ENCODE results near the gene KEAP1. TPM values are rescaled to one million over a fixed set of nuclear protein-coding genes. Genes with fewer than 3 reads are reported as not detected.
"Not testable (repeated sequence)": the region's sequence is repeated elsewhere in the genome, so short reads cannot be mapped to it uniquely, and the experiment has no call there.

The KEAP1 gene
- total RNA-seq, 1 experiment from 2014 or later, result 141 TPM

DNA sequence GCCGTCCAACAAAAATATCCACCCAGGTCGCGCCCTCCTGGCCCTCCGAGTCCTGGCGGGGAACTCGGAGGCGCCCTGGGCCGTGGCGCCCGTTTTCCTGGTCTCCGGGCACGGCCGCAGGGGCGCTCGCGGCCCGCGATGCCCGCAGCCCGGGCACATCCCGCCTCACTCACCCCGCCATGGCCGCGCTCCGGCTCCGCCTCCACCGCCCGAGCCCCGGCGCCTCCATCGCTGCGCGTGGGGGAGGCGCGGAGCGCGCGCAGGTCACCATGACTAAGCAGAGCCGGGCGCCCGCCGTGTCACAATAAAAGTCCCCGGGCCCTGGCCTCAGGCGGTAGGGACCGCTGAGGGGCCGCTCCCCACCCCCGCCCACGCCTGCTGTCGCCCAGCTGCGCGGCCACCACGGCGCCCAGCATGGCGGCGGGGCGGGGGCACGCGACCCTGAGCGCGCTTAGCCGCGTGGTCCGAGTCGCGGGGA, 593 bp downstream of the KEAP1 start:
- in situ Hi-C loops (cut with HindIII; ENCODE audit: low sequenced_read_pairs), result no loop called here
- DNase-seq (ENCODE audit: low spot score), result peak; percentile 87

DNA sequence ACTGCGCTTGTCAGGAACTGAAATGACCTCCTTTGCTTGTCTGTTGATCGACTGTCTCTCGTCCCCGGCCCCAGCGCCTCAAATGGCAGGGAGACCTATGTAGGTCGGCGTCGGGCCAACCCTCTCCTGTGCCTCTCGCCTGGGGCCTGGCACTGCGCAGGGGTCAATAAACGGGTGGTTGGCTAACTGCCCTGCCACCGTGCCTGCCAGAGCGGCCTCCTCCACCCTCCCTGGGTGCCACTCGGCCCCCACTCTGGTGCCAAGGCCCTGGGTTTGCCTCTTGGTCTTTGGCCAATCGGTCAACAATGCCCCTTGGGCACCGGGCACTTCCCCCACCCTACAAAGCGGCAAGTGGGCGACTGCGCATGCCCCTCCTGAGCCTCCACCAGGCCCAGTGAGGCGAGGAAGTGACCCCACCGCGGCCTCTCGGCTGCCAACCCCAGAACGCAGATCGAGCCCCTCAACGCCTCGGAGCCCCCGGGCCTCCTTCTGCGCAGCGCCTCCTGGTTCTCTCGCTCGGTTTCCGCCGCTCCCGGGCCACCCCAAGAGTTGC, 1.1 kb downstream of the KEAP1 start:
- DNase-seq (ENCODE audit: low spot score), result peak; percentile 76
- in situ Hi-C loops (cut with HindIII; ENCODE audit: low sequenced_read_pairs), result no loop called here

DNA sequence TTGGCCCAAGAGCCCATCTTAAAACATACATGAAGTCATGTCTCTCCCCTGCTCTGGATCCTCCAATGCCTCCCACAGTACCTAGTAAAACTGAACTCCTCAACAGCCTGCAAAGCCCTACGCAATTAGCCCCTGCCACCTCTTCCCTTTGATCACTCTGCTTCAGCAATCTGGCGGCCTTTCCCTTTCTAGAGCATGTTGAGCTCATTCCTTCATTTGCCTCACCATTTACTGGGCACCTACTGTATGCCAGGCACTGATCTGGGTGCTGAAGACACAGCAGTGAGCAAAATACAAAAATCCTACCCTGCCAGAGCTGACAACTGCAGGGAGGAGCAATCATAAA, 2.9 kb downstream of the KEAP1 start:
- in situ Hi-C loops (cut with HindIII; ENCODE audit: low sequenced_read_pairs), result no loop called here

DNA sequence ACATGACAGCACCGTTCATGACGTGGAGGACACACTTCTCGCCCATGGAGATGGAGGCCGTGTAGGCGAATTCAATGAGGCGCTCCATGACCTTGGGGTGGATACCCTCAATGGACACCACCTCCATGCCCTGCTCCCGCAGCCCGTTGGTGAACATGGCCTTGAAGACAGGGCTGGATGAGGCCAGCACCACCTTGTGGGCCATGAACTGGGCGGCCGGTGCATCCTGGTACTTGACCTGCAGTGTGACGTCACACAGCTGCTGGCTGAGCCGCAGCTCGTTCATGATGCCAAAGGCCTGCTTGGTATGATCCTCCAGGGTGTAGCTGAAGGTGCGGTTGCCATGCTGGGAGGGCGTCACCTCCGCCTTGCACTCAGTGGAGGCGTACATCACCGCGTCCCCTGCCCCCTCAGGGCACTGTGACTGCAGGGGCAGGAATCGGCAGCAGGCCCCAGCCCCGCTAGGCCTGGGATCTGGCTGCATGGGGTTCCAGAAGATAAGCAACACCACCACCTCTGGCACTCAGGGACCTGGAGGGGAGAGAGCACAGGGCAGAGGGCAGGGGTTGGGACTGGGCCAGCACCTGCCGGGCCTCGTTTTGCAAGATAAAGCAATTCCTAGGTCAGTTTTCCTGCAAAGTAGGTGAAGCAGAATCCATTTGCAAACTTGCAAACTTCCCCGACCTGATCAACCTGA, 3.5 kb downstream of the KEAP1 start:
- DNase-seq (ENCODE audit: low spot score), result no peak
- in situ Hi-C loops (cut with HindIII; ENCODE audit: low sequenced_read_pairs), result no loop called here

More for the DNA sequence above, 2.9 kb downstream of the KEAP1 start:
- DNase-seq (ENCODE audit: low spot score), result no peak

DNA sequence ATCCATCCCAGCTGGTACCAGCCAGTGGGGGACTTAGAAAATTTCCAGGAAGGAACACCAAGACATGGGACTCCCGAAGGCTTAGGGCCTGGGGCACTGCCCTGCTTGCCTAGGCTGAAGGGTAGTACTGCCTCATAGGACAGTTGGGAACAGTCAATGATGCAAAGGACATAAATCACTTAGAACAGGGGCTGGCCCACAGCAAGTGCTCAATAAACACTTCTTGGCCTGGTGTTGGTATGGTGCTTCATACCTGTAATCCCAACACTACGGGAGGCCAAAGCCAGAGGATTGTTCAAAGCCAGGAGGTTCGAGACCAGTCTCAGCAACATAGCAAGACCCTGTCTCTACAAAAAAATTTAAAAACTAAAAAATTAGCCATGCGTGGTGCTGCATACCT, 5.8 kb downstream of the KEAP1 start:
- in situ Hi-C loops (cut with HindIII; ENCODE audit: low sequenced_read_pairs), result no loop called here
- no peak for DNase-seq (ENCODE audit: low spot score)

DNA sequence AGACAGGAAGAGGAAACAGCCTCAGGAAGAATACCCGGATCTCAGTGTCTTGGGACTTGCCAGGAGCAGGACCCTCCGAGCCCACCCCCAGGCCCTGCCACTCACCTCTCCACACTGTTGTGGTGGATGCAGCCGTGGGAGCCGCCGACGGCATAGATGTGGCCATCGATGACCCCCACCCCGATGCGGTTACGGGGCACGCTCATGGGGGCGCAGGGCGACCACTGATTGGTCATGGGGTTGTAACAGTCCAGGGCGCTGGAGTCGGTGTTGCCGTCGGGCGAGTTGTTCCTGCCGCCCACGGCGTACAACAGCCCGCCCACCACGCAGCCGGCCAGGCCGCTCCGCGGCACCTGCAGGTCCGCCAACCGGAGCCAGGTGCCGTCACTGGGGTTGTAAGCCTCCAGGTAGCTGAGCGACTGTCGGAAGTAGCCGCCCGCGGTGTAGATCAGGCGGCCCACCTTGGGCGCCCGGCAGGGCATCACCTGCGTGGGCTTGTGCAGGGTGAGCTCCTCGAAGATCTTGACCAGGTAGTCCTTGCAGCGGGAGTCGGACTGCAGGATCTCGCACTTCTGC, 11.6 kb downstream of the KEAP1 start:
- no peak for DNase-seq (ENCODE audit: low spot score)
- in situ Hi-C loops (cut with HindIII; ENCODE audit: low sequenced_read_pairs), result no loop called here

DNA sequence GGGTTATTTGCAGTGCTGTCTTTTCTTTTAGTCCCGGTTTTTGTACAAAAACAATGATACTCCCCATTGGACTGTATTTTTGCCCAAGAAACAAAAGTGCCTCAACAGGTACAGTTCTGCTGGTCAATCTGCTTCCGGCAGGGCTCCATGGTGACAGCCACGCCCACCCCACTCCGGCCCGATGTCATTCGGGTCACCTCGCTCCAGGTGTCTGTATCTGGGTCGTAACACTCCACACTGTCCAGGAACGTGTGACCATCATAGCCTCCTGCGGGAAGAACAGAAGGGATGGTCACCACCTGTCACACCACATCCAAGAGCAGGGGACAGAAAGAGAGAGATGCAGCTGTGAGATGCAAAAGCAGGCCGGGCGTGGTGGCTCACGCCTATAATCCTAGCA, 16.6 kb downstream of the KEAP1 start:
- in situ Hi-C loops (cut with HindIII; ENCODE audit: low sequenced_read_pairs), result no loop called here

DNA sequence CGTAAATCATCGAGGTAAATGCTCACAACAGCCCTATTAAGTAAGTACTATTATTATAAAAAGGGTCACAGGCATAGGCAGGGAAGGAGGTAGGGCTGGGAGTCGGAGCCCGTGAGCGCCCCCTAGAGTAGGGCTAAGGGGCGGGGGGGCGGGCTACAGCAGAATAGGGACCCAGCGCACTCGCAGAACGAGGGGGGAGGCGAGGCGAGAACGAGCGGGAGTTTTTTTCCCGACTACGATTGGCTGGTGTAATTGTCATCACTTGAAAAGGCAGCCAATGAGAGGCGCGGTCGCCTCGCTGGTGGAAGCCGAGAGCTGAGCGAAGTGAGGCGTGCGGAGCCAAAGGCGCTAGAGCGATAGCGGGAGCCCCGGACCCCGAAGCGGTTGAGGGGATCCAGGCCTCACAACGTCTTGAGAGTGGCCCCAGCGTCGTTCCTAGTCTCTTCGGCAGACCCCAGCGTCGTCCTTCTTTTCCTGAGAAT, 24.2 kb downstream of the KEAP1 start:
- in situ Hi-C loops (cut with HindIII; ENCODE audit: low sequenced_read_pairs), result no loop called here
- DNase-seq (ENCODE audit: low spot score), result peak; percentile 97

More for the DNA sequence above, 16.6 kb downstream of the KEAP1 start:
- no peak for DNase-seq (ENCODE audit: low spot score)

DNA sequence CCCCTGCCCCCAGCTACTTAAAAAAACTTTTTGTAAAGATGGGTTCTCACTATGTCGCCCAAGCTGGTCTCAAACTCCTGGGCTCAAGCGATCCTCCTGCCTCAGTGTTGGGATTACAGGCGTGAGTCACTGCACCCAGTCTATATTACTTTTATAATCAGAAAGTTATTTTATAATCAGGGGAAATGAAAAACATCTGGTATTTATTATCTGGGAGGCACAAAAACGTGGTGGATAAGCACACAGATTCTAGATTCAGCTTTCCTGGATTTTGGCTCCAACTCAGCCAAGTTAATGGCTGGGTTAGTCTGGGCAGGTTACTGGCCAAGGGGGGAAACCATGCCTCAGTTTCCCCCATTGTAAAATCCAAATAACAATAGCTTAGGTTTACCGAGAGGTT, 24.7 kb downstream of the KEAP1 start:
- in situ Hi-C loops (cut with HindIII; ENCODE audit: low sequenced_read_pairs), result no loop called here
- DNase-seq (ENCODE audit: low spot score), result no peak

DNA sequence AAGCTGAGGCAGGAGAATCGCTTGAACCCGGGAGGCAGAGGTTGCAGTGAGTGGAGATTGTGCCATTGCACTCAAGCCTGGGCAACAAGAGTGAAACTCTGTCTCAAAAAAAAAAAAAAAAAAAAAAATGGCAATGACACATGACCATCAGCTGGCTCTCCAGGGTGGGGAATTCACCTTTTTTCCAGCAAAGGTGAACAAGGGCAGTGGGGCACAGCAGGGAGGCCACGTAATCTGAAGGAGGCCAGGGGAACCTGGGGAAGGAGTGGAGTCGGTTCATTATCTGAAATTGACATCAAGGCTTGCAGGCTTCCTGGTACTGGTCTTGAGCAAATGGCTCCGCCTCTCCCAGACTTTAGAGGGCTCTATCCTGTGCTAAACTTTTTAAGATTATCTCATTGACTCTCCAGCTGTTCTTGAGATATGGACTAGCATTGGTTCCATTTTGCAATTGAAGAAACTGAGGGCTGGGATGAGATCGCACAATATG, 28.1 kb downstream of the KEAP1 start:
- in situ Hi-C loops (cut with HindIII; ENCODE audit: low sequenced_read_pairs), result no loop called here

DNA sequence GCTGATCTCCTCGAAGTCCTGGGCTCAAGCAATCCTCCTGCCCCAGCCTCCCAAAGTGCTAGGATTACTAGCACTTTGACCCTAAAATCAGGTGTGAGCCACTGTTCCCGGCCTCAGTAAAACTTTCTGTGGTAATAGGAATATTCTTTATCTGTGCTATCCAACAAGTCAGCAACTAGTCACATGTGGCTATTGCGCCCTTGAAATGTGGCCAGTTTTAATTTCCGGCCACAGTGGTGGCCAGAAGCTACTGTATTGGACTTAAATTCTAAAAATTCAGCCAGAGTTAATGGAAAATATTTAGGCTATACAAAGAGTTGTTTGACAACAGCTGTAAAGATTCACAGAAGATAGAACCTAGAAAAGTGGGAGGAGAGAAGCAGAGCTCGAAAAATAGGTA, 30.0 kb downstream of the KEAP1 start:
- in situ Hi-C loops (cut with HindIII; ENCODE audit: low sequenced_read_pairs), result no loop called here
- DNase-seq (ENCODE audit: low spot score), result no peak

More for the DNA sequence above, 28.1 kb downstream of the KEAP1 start:
- DNase-seq (ENCODE audit: low spot score), result no peak

DNA sequence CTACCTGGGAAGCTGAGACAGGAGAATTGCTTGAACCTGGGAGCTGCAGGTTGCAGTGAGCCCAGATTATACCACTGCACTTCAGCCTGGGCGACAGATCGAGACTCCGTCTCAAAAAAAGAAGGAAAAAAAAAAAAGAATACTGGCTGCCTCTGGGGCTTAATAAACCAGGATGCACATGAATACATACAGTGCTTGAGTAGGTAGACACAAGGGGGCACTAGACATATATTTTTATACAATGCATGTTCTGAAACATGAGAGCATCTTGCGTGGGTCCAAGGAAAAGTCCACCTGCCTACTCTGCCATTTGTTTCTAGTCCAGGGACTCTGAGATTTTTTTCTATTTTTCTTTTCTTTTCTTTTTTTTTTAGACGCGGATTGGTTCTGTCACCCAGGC, 31.2 kb downstream of the KEAP1 start:
- no peak for DNase-seq (ENCODE audit: low spot score)
- in situ Hi-C loops (cut with HindIII; ENCODE audit: low sequenced_read_pairs), result no loop called here

DNA sequence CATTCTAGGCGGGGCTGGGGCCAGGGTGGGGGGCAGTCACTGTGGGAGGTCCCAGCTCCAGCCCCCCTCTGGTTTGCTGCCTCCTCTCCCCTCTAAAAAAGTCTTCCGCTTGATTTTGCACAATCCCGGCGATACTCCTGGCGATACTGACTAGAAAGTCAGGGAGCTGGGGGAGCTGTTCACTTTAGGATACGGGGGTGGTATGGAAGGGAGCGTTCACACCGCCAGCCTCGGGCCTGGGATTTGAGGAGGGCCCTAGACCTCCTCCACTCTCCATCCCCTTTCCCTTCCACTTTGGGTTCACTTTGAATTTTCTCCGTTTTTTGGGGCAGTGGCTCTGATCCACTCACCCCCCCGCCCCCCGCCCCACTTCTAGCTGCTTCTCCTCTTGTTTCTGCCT, 35.0 kb downstream of the KEAP1 start:
- no peak for DNase-seq (ENCODE audit: low spot score)
- in situ Hi-C loops (cut with HindIII; ENCODE audit: low sequenced_read_pairs), result no loop called here

DNA sequence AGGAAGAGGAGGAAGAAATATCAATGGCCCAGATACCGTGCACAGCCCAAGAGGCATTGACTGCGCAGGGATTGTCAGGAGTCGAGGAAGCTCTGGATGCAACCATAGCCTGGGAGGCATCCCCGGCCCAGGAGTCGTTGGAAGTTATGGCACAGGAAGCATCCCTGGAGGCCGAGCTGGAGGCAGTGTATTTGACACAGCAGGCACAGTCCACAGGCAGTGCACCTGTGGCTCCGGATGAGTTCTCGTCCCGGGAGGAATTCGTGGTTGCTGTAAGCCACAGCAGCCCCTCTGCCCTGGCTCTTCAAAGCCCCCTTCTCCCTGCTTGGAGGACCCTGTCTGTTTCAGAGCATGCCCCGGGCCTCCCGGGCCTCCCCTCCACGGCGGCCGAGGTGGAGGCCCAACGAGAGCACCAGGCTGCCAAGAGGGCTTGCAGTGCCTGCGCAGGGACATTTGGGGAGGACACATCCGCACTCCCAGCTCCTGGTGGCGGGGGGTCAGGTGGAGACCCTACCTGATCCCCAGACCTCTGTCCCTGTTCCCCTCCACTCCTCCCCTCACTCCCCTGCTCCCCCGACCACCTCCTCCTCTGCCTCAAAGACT, 36.0 kb downstream of the KEAP1 start:
- no peak for DNase-seq (ENCODE audit: low spot score)
- in situ Hi-C loops (cut with HindIII; ENCODE audit: low sequenced_read_pairs), result no loop called here

DNA sequence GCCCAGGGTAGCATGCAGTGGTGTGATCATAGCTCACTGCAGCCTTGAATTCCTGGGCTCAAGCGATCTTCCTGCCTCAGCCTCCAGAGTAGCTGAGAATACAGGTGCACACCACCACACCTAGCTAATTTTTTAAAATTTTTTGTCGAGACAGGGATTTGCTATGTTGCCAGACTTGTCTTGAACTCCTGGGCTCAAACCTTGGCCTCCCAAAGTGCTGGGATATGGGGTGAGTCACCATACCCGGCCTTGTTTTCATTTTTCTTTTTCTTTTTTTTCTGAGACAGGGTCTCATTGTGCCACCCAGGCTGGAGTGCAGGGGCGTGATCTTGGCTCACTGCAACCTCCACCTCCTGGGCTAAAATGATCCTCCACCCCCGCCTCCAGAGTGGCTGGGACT, 38.7 kb downstream of the KEAP1 start:
- in situ Hi-C loops (cut with HindIII; ENCODE audit: low sequenced_read_pairs), result no loop called here
- no peak for DNase-seq (ENCODE audit: low spot score)

DNA sequence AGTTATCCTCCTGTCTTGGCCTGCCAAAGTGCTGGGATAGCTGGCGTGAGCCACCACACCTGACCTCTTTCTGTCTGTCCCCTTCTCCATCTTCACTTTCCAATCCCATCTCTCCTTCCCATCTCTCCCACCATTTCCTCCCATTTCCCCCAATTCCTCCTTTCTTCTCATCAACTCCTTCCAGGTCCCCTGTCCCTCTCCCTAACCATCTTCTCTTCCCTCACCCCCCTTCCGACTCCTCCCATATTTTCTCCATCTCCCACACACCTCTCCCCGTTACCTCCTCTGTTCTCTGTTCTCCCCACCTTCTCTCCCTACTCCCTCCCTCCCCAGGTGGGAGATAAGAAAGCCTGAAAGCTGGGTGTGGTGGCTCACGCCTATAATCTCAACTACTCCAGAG, 40.6 kb downstream of the KEAP1 start:
- no peak for DNase-seq (ENCODE audit: low spot score)
- in situ Hi-C loops (cut with HindIII; ENCODE audit: low sequenced_read_pairs), result no loop called here

DNA sequence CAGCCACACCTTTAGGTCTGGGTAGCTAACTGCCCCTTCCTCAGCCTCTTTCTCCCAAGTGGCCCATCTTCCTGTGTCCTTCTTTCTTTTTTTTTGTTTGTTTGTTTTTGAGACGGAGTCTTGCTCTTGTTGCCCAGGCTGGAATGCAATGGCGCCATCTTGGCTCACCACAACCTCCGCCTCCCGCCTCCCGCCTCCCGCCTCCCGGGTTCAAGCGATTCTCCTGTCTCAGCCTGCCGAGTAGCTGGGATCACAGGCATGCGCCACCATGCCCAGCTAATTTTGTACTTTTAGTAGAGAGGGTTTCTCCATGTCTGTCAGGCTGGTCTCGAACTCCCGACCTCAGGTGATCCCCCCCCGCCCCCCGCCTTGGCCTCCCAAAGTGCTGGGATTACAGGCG, 41.1 kb downstream of the KEAP1 start:
- in situ Hi-C loops (cut with HindIII; ENCODE audit: low sequenced_read_pairs); DNase-seq (ENCODE audit: low spot score): not testable (repeated sequence)

DNA sequence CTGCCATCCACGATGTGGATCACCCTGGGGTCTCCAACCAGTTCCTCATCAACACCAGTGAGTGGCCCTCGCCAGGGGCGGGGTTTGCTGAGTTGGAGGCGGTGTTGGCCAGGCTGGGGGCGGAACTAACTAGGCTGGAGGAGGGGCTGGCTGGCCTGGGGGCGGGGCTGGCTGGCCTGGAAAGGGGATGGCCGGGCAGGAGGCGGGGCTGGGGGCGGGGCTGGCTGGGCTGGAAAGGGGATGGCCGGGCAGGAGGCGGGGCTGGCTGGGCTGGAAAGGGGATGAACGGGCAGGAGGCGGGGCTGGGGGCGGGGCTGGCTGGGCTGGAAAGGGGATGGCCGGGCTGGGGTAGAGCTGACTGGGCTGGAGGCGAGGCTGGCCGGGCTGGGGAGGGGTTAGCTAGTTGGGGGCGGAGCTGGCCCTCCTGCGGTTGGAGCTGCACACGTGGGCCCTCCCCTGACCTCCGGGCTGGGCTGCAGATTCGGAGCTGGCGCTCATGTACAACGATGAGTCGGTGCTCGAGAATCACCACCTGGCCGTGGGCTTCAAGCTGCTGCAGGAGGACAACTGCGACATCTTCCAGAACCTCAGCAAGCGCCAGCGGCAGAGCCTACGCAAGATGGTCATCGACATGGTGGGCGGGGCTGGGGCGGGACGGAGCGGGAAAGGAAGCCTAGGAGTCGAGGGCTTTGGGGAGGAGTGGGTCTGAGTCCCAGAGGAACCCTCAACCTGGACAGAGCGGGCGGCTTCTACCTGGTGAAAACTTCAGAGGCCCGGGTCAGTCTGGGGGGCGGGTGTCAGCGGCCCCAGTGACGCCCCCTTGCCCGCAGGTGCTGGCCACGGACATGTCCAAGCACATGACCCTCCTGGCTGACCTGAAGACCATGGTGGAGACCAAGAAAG, 41.9 kb downstream of the KEAP1 start:
- in situ Hi-C loops (cut with HindIII; ENCODE audit: low sequenced_read_pairs), result no loop called here
- peak; percentile 76 for DNase-seq (ENCODE audit: low spot score)

DNA sequence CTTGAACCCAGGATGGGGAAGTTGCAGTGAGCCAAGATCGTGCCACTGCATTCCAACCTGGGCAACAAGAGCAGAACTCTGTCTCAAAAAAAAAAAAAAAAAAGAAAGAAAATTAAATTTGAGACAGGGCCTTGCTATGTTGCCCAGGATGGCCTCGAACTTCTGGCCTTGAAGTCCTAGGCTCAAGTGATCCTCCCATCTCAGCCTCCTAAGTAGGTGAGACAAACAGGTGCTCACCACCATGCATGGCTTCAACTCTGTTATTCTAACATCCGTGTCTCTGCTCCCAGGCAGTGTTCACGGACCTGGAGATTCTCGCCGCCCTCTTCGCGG, 42.5 kb downstream of the KEAP1 start:
- DNase-seq (ENCODE audit: low spot score), result no peak
- in situ Hi-C loops (cut with HindIII; ENCODE audit: low sequenced_read_pairs), result no loop called here
